ENCODE data around the gene UNC5A. TPM values are rescaled to one million over a fixed set of nuclear protein-coding genes. Genes with fewer than 3 reads are reported as not detected.
A peak's percentile ranks its signal among the peaks of the same experiment; 100 is the strongest.

The UNC5A gene
- total RNA-seq, 1 donor from 2014 or later: 0.05 TPM

GRCh38 chr5:176816043-176816745, 5.8 kb downstream of the UNC5A start:
- ATAC-seq (ENCODE audit: poor library complexity) (no peak), DNase-seq (no peak)
- intact Hi-C loops (cut with DNase I): loop anchor here (10.0 kb wide), 1 partner anchor 151 kb away; no protein-coding TSS in a partner anchor

GRCh38 chr5:176816791-176817347, 6.5 kb downstream of the UNC5A start:
- intact Hi-C loops (cut with DNase I): loop anchor here (10.0 kb wide), 1 partner anchor 152 kb away; no protein-coding TSS in a partner anchor
- no peak for DNase-seq
- no peak for ATAC-seq (ENCODE audit: poor library complexity)

GRCh38 chr5:176817369-176817840, 7.0 kb downstream of the UNC5A start:
- ATAC-seq (ENCODE audit: poor library complexity) (no peak), DNase-seq (no peak)
- intact Hi-C loops (cut with DNase I): loop anchor here (10.0 kb wide), 1 partner anchor 153 kb away; no protein-coding TSS in a partner anchor

- ATAC-seq (ENCODE audit: poor library complexity): peak; percentile 18
- intact Hi-C loops (cut with DNase I): loop anchor here (10.0 kb wide), 1 partner anchor 153 kb away; no protein-coding TSS in a partner anchor
- no peak for DNase-seq
Measured at GRCh38 chr5:176817841-176818377, 7.5 kb downstream of the UNC5A start.

GRCh38 chr5:176818391-176819098, 8.2 kb downstream of the UNC5A start:
- ATAC-seq (ENCODE audit: poor library complexity): no peak
- intact Hi-C loops (cut with DNase I): loop anchor here (10.0 kb wide), 1 partner anchor 154 kb away; no protein-coding TSS in a partner anchor
- DNase-seq: no peak

- DNase-seq (no peak), ATAC-seq (ENCODE audit: poor library complexity) (no peak)
- intact Hi-C loops (cut with DNase I): loop anchor here (10.0 kb wide), 1 partner anchor 155 kb away; no protein-coding TSS in a partner anchor
Measured at GRCh38 chr5:176819476-176819875, 9.1 kb downstream of the UNC5A start.

- DNase-seq (no peak), ATAC-seq (ENCODE audit: poor library complexity) (no peak)
- intact Hi-C loops (cut with DNase I): no loop called here
Measured at GRCh38 chr5:176820937-176821336, 10.6 kb downstream of the UNC5A start.

- intact Hi-C loops (cut with DNase I): no loop called here
- ATAC-seq (ENCODE audit: poor library complexity) (no peak), DNase-seq (no peak)
Measured at GRCh38 chr5:176821441-176821840, 11.1 kb downstream of the UNC5A start.

GRCh38 chr5:176822041-176822792, 11.9 kb downstream of the UNC5A start:
- ATAC-seq (ENCODE audit: poor library complexity): no peak
- no peak for DNase-seq
- intact Hi-C loops (cut with DNase I): no loop called here

GRCh38 chr5:176822793-176823481, 12.6 kb downstream of the UNC5A start:
- ATAC-seq (ENCODE audit: poor library complexity): no peak
- no peak for DNase-seq
- intact Hi-C loops (cut with DNase I): no loop called here

- ATAC-seq (ENCODE audit: poor library complexity): no peak
- DNase-seq: no peak
Measured at GRCh38 chr5:176823869-176824412, 13.6 kb downstream of the UNC5A start.

GRCh38 chr5:176824604-176825003, 14.2 kb downstream of the UNC5A start:
- no peak for ATAC-seq (ENCODE audit: poor library complexity)
- DNase-seq: no peak
- intact Hi-C loops (cut with DNase I): no loop called here

More at GRCh38 chr5:176823869-176824412, 13.6 kb downstream of the UNC5A start:
- intact Hi-C loops (cut with DNase I): no loop called here

- DNase-seq (no peak), ATAC-seq (ENCODE audit: poor library complexity) (no peak)
- intact Hi-C loops (cut with DNase I): no loop called here
Measured at GRCh38 chr5:176825234-176825633, 14.9 kb downstream of the UNC5A start.

GRCh38 chr5:176825957-176826356, 15.6 kb downstream of the UNC5A start:
- no peak for ATAC-seq (ENCODE audit: poor library complexity)
- no peak for DNase-seq
- intact Hi-C loops (cut with DNase I): no loop called here

GRCh38 chr5:176827736-176828414, 17.5 kb downstream of the UNC5A start:
- DNase-seq (no peak), ATAC-seq (ENCODE audit: poor library complexity) (no peak)
- intact Hi-C loops (cut with DNase I): no loop called here

GRCh38 chr5:176829320-176829719, 19.0 kb downstream of the UNC5A start:
- ATAC-seq (ENCODE audit: poor library complexity): no peak
- no peak for DNase-seq
- intact Hi-C loops (cut with DNase I): no loop called here

GRCh38 chr5:176830422-176830994, 20.1 kb downstream of the UNC5A start:
- intact Hi-C loops (cut with DNase I): no loop called here
- no peak for ATAC-seq (ENCODE audit: poor library complexity)
- no peak for DNase-seq

Measured in Right ventricle myocardium superior (tissue), 1 donor.